GM23338 (cell line): ENCODE data around the gene CHMP5. TPM values are rescaled to one million over a fixed set of nuclear protein-coding genes. Genes with fewer than 3 reads are reported as not detected.

ENCODE experiments used
- ATAC-seq: fragments of 200-7000 bp; cut with Tn5 transposase; 3 replicates; pipeline ENCODE4 v1.9.1; 2020
- DNase-seq: peaks from one replicate; pipeline ENCODE4 v3.0.0-alpha.2; 2015; ENCODE audit warnings: low spot score
- H2AFZ ChIP-seq: fragments of 200-600 bp; sonication (generic); 2 replicates; pipeline ENCODE4 v1.8.0; 2016; ENCODE audit warnings: antibody characterized with exemption, mild to moderate bottlenecking, moderate library complexity
- H3F3A ChIP-seq: fragments of 200-600 bp; sonication (generic); replicated peaks from 2 replicates; pipeline ENCODE4 v1.8.0; 2017; ENCODE audit warnings: antibody characterized with exemption, mixed run types, low read depth
- H3K27ac ChIP-seq: fragments of 200-600 bp; sonication (generic); 2 replicates; pipeline ENCODE4 v1.6.1; 2016; ENCODE audit warnings: low read depth
- H3K27me3 ChIP-seq: fragments of 200-600 bp; sonication (generic); 2 replicates; pipeline ENCODE4 v1.8.0; 2016; ENCODE audit warnings: mild to moderate bottlenecking, mixed run types, moderate library complexity; ENCODE audit not compliant: insufficient read depth
- H3K36me3 ChIP-seq: fragments of 200-600 bp; sonication (generic); 2 replicates; pipeline ENCODE4 v1.8.0; 2016; ENCODE audit warnings: mild to moderate bottlenecking; ENCODE audit not compliant: insufficient read depth
- H3K4me1 ChIP-seq: fragments of 200-600 bp; sonication (generic); 2 replicates; pipeline ENCODE4 v1.8.0; 2016; ENCODE audit warnings: mild to moderate bottlenecking, moderate library complexity; ENCODE audit not compliant: insufficient read depth
- H3K4me2 ChIP-seq: fragments of 200-600 bp; sonication (generic); 2 replicates; pipeline ENCODE4 v1.7.1; 2017; ENCODE audit warnings: mixed run types
- H3K4me3 ChIP-seq: fragments of 200-600 bp; sonication (generic); 2 replicates; pipeline ENCODE4 v1.6.1; 2016; ENCODE audit warnings: mixed run types
- H3K79me2 ChIP-seq: fragments of 200-600 bp; sonication (generic); replicated peaks from 2 replicates; pipeline ENCODE4 v1.8.0; 2017; ENCODE audit warnings: mild to moderate bottlenecking; ENCODE audit not compliant: insufficient read depth
- H3K9me2 ChIP-seq: fragments of 200-600 bp; sonication (generic); 2 replicates; pipeline ENCODE4 v1.8.0; 2017; ENCODE audit not compliant: insufficient read depth
- H4K20me1 ChIP-seq: fragments of 200-600 bp; sonication (generic); replicated peaks from 2 replicates; pipeline ENCODE4 v1.8.0; 2017; ENCODE audit warnings: mild to moderate bottlenecking; ENCODE audit not compliant: insufficient read depth
- H3K27ac Mint-ChIP-seq: 2 replicates; pipeline ENCODE4 v1.8.0; 2020; ENCODE audit warnings: inconsistent platforms, mild to moderate bottlenecking, moderate library complexity, mixed read lengths
- H3K27me3 Mint-ChIP-seq: 3 replicates; pipeline ENCODE4 v1.8.0; 2022; ENCODE audit warnings: low read depth, mild to moderate bottlenecking, moderate library complexity, mixed read lengths, inconsistent platforms; ENCODE audit not compliant: insufficient read depth, poor library complexity
- H3K36me3 Mint-ChIP-seq: 3 replicates; pipeline ENCODE4 v1.8.0; 2021; ENCODE audit warnings: low read depth, mild to moderate bottlenecking, inconsistent platforms, moderate library complexity, mixed read lengths
- H3K4me1 Mint-ChIP-seq: 3 replicates; pipeline ENCODE4 v1.8.0; 2020; ENCODE audit warnings: mild to moderate bottlenecking, inconsistent platforms, mixed read lengths
- H3K4me3 Mint-ChIP-seq: 3 replicates; pipeline ENCODE4 v1.8.0; 2021; ENCODE audit warnings: moderate library complexity, mild to moderate bottlenecking, inconsistent platforms, mixed read lengths
- H3K9me3 Mint-ChIP-seq: 3 replicates; pipeline ENCODE4 v1.8.0; 2020; ENCODE audit warnings: moderate library complexity, mild to moderate bottlenecking, inconsistent platforms, mixed read lengths
- CREB1 ChIP-seq: fragments of 250-450 bp; sonication (Bioruptor Pico); IDR thresholded peaks from 2 replicates; pipeline ENCODE4 v1.5.0; 2020; ENCODE audit warnings: low read depth, mild to moderate bottlenecking, moderate library complexity
- EZH2 ChIP-seq: fragments of 200-600 bp; sonication (generic); IDR thresholded peaks from one replicate; pipeline ENCODE4 v1.8.0; 2017; ENCODE audit warnings: antibody characterized with exemption, mild to moderate bottlenecking, low read depth; ENCODE audit not compliant: unreplicated experiment
- EZH2phosphoT487 ChIP-seq: fragments of 200-600 bp; sonication (generic); IDR thresholded peaks from one replicate; pipeline ENCODE4 v1.8.1; 2018; ENCODE audit warnings: antibody characterized with exemption; ENCODE audit not compliant: unreplicated experiment
- JUNB ChIP-seq: IDR thresholded peaks from one replicate; pipeline ENCODE4 v1.6.1; 2016; ENCODE audit warnings: antibody characterized with exemption; ENCODE audit not compliant: unreplicated experiment
- NANOG ChIP-seq: IDR thresholded peaks from 2 replicates; pipeline ENCODE4 v1.6.1; 2016; ENCODE audit warnings: antibody characterized with exemption, borderline replicate concordance
- POLR2AphosphoS5 ChIP-seq: IDR thresholded peaks from 2 replicates; pipeline ENCODE4 v1.6.1; 2016; ENCODE audit warnings: antibody characterized with exemption, low read depth
- STAT1 ChIP-seq: IDR thresholded peaks from one replicate; pipeline ENCODE4 v1.6.1; 2016; ENCODE audit warnings: antibody characterized with exemption; ENCODE audit not compliant: unreplicated experiment
- ZNF114 ChIP-seq: fragments of 250-450 bp; sonication (Bioruptor Pico); IDR thresholded peaks from 2 replicates; pipeline ENCODE4 v1.5.0; 2020; ENCODE audit warnings: mild to moderate bottlenecking, moderate library complexity
- ZNF331 ChIP-seq: fragments of 250-450 bp; sonication (Bioruptor Pico); IDR thresholded peaks from 2 replicates; pipeline ENCODE4 v1.5.0; 2020; ENCODE audit warnings: low read depth, mild to moderate bottlenecking, moderate library complexity
- polyA plus RNA-seq: library from polyadenylated mRNA; unstranded; fragments of >200 nt; fragmentation: Nextera tagmentation; extraction: Ambion mirVana; gene quantifications from 2 replicates; pipeline ENCODE4 v1.2.1, GENCODE V29; 2016
- total RNA-seq: library from RNA; depleted of rRNA; stranded (reverse); fragments of >200 nt; shearing (Covaris generic); gene quantifications from 2 replicates; pipeline ENCODE4 v1.2.3, GENCODE V29; 2014
- TF ChIP-seq, protein P1 (sequence below): IDR thresholded peaks from 2 replicates; pipeline ENCODE4 v1.6.1; 2016; ENCODE audit warnings: antibody characterized with exemption
- TF ChIP-seq, protein P2 (sequence below), 2 experiments: fragments of 200-600 bp in 1 of 2; sonication (generic) in 1 of 2; conservative IDR thresholded peaks; 2 replicates each; pipeline versions ENCODE4 v1.5.1 to v1.6.1; 2016 to 2017; ENCODE audit warnings: antibody characterized with exemption in 2 of 2, low read depth in 2 of 2, mild to moderate bottlenecking in 2 of 2, moderate library complexity in 1 of 2
- TF ChIP-seq, protein P3 (sequence below): fragments of 250-450 bp; sonication (Bioruptor Pico); IDR thresholded peaks from 2 replicates; pipeline ENCODE4 v1.5.0; 2020; ENCODE audit warnings: mild to moderate bottlenecking, moderate library complexity
- TF ChIP-seq, protein P4 (sequence below): IDR thresholded peaks from one replicate; pipeline ENCODE4 v1.6.1; 2018; ENCODE audit warnings: antibody characterized with exemption; ENCODE audit not compliant: unreplicated experiment

CHMP5 gene
- total and polyA plus RNA-seq, 2 experiments from 2014 or later: 30.9 to 77.8 TPM

DNA sequence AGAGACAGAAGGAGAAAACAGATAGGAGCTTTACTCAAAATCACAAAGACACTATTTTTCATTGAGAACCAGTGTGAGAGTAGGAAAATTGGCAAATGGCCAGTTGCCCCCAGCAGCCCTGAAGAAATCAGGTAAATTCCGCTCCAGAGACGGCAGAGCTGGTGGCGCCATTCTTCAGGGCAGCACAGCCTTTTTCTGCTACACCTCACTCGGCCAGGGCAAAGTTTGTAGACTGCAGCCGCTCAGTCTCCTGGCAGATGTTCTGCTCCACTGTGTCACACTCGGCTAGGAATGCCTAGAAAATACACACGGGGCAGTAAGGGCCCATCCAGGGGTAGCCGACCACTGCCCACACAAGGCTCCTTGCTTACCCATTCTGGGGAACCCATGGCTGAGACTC lies 9.8 kb upstream of the CHMP5 start:
- Histone ChIP-seq H4K20me1 (peaks cover 11% of the 10 kb centered on the region; the same call in 1 of the 2 replicates), H3K79me2 (0 out of 2 replicates have a peak, but pooled peaks cover 2% of the 10 kb centered on the region), H3K36me3 (peaks cover 63% of the 10 kb centered on the region), H3K27ac (no peak overlapping the region), H3F3A (no peaks in the 10 kb centered on the region), H3K4me3 (no peak overlapping the region), H3K9me2 (no peaks in the 10 kb centered on the region), H3K4me2 (no peak overlapping the region), H3K4me1 (no peaks in the 10 kb centered on the region), H3K27me3 (no peaks in the 10 kb centered on the region), H2AFZ (no peak overlapping the region)
- Mint-ChIP-seq H3K27ac (no peak overlapping the region), H3K9me3 (no peaks in the 10 kb centered on the region), H3K36me3 (peaks cover 65% of the 10 kb centered on the region), H3K27me3 (peaks cover 6% of the 10 kb centered on the region), H3K4me1 (no peaks in the 10 kb centered on the region), H3K4me3 (no peak overlapping the region)
- TF ChIP-seq STAT1: no peak
- TF ChIP-seq ZNF114 (CRISPR knock-in tag): no peak
- TF ChIP-seq, protein P1, sequence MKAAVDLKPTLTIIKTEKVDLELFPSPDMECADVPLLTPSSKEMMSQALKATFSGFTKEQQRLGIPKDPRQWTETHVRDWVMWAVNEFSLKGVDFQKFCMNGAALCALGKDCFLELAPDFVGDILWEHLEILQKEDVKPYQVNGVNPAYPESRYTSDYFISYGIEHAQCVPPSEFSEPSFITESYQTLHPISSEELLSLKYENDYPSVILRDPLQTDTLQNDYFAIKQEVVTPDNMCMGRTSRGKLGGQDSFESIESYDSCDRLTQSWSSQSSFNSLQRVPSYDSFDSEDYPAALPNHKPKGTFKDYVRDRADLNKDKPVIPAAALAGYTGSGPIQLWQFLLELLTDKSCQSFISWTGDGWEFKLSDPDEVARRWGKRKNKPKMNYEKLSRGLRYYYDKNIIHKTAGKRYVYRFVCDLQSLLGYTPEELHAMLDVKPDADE: no peak
- no peak for TF ChIP-seq EZH2
- no peak for TF ChIP-seq EZH2phosphoT487
- TF ChIP-seq POLR2AphosphoS5: no peak
- TF ChIP-seq, protein P2, sequence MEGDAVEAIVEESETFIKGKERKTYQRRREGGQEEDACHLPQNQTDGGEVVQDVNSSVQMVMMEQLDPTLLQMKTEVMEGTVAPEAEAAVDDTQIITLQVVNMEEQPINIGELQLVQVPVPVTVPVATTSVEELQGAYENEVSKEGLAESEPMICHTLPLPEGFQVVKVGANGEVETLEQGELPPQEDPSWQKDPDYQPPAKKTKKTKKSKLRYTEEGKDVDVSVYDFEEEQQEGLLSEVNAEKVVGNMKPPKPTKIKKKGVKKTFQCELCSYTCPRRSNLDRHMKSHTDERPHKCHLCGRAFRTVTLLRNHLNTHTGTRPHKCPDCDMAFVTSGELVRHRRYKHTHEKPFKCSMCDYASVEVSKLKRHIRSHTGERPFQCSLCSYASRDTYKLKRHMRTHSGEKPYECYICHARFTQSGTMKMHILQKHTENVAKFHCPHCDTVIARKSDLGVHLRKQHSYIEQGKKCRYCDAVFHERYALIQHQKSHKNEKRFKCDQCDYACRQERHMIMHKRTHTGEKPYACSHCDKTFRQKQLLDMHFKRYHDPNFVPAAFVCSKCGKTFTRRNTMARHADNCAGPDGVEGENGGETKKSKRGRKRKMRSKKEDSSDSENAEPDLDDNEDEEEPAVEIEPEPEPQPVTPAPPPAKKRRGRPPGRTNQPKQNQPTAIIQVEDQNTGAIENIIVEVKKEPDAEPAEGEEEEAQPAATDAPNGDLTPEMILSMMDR (conservative IDR thresholded peaks at IDR 0.05; ENCODE audit: low read depth in 2 of 2): no peak
- TF ChIP-seq NANOG: no peak
- no peak for TF ChIP-seq CREB1 (CRISPR knock-in tag)
- no peak for TF ChIP-seq JUNB
- TF ChIP-seq ZNF331 (CRISPR knock-in tag): no peak
- TF ChIP-seq, protein P3, sequence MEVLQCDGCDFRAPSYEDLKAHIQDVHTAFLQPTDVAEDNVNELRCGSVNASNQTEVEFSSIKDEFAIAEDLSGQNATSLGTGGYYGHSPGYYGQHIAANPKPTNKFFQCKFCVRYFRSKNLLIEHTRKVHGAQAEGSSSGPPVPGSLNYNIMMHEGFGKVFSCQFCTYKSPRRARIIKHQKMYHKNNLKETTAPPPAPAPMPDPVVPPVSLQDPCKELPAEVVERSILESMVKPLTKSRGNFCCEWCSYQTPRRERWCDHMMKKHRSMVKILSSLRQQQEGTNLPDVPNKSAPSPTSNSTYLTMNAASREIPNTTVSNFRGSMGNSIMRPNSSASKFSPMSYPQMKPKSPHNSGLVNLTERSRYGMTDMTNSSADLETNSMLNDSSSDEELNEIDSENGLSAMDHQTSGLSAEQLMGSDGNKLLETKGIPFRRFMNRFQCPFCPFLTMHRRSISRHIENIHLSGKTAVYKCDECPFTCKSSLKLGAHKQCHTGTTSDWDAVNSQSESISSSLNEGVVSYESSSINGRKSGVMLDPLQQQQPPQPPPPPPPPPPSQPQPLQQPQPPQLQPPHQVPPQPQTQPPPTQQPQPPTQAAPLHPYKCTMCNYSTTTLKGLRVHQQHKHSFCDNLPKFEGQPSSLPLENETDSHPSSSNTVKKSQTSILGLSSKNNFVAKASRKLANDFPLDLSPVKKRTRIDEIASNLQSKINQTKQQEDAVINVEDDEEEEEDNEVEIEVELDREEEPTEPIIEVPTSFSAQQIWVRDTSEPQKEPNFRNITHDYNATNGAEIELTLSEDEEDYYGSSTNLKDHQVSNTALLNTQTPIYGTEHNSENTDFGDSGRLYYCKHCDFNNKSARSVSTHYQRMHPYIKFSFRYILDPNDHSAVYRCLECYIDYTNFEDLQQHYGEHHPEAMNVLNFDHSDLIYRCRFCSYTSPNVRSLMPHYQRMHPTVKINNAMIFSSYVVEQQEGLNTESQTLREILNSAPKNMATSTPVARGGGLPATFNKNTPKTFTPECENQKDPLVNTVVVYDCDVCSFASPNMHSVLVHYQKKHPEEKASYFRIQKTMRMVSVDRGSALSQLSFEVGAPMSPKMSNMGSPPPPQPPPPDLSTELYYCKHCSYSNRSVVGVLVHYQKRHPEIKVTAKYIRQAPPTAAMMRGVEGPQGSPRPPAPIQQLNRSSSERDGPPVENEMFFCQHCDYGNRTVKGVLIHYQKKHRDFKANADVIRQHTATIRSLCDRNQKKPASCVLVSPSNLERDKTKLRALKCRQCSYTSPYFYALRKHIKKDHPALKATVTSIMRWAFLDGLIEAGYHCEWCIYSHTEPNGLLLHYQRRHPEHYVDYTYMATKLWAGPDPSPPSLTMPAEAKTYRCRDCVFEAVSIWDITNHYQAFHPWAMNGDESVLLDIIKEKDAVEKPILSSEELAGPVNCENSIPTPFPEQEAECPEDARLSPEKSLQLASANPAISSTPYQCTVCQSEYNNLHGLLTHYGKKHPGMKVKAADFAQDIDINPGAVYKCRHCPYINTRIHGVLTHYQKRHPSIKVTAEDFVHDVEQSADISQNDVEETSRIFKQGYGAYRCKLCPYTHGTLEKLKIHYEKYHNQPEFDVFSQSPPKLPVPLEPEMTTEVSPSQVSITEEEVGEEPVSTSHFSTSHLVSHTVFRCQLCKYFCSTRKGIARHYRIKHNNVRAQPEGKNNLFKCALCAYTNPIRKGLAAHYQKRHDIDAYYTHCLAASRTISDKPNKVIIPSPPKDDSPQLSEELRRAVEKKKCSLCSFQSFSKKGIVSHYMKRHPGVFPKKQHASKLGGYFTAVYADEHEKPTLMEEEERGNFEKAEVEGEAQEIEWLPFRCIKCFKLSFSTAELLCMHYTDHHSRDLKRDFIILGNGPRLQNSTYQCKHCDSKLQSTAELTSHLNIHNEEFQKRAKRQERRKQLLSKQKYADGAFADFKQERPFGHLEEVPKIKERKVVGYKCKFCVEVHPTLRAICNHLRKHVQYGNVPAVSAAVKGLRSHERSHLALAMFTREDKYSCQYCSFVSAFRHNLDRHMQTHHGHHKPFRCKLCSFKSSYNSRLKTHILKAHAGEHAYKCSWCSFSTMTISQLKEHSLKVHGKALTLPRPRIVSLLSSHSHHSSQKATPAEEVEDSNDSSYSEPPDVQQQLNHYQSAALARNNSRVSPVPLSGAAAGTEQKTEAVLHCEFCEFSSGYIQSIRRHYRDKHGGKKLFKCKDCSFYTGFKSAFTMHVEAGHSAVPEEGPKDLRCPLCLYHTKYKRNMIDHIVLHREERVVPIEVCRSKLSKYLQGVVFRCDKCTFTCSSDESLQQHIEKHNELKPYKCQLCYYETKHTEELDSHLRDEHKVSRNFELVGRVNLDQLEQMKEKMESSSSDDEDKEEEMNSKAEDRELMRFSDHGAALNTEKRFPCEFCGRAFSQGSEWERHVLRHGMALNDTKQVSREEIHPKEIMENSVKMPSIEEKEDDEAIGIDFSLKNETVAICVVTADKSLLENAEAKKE: no peak
- TF ChIP-seq, protein P4, sequence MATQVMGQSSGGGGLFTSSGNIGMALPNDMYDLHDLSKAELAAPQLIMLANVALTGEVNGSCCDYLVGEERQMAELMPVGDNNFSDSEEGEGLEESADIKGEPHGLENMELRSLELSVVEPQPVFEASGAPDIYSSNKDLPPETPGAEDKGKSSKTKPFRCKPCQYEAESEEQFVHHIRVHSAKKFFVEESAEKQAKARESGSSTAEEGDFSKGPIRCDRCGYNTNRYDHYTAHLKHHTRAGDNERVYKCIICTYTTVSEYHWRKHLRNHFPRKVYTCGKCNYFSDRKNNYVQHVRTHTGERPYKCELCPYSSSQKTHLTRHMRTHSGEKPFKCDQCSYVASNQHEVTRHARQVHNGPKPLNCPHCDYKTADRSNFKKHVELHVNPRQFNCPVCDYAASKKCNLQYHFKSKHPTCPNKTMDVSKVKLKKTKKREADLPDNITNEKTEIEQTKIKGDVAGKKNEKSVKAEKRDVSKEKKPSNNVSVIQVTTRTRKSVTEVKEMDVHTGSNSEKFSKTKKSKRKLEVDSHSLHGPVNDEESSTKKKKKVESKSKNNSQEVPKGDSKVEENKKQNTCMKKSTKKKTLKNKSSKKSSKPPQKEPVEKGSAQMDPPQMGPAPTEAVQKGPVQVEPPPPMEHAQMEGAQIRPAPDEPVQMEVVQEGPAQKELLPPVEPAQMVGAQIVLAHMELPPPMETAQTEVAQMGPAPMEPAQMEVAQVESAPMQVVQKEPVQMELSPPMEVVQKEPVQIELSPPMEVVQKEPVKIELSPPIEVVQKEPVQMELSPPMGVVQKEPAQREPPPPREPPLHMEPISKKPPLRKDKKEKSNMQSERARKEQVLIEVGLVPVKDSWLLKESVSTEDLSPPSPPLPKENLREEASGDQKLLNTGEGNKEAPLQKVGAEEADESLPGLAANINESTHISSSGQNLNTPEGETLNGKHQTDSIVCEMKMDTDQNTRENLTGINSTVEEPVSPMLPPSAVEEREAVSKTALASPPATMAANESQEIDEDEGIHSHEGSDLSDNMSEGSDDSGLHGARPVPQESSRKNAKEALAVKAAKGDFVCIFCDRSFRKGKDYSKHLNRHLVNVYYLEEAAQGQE: no peak
- DNase-seq: no peak
- ATAC-seq: no peak
